ENCODE results near the gene HRCT1. TPM values are rescaled to one million over a fixed set of nuclear protein-coding genes. Genes with fewer than 3 reads are reported as not detected.

Gene HRCT1
- total RNA-seq, 2 donors from 2014 or later = not detected

DNA sequence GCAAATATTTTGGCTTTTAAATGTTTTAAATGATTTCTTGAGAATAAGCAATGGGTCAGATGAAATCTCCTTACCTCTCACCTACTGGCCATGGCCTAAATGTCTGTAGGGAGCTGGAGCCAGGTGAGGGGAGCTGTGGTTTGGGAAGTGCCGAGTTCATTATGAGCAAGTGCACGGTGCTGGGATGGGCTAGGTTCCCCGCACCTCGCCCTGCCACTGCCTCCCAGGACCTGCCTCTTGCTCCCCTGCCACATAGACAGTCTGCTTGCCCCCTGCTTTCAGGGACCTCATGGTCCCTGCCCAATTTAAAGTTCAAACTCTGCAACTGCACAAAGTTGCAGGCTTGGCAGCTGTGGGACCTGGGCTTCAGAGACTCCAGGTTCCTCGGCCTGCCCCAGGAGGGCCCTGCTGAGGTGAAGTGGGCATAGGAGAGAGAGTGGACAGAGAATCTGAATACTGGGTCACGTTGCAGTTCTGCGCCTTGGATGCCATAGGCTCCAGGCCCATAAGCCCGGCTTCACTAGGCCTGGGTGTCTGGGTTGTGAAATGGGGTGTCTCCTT, 41.2 kb upstream of the HRCT1 start:
- H3K36me3 Mint-ChIP-seq (ENCODE audit: low read depth) = no peaks in the 10 kb centered on the region
- TF ChIP-seq, protein P1, sequence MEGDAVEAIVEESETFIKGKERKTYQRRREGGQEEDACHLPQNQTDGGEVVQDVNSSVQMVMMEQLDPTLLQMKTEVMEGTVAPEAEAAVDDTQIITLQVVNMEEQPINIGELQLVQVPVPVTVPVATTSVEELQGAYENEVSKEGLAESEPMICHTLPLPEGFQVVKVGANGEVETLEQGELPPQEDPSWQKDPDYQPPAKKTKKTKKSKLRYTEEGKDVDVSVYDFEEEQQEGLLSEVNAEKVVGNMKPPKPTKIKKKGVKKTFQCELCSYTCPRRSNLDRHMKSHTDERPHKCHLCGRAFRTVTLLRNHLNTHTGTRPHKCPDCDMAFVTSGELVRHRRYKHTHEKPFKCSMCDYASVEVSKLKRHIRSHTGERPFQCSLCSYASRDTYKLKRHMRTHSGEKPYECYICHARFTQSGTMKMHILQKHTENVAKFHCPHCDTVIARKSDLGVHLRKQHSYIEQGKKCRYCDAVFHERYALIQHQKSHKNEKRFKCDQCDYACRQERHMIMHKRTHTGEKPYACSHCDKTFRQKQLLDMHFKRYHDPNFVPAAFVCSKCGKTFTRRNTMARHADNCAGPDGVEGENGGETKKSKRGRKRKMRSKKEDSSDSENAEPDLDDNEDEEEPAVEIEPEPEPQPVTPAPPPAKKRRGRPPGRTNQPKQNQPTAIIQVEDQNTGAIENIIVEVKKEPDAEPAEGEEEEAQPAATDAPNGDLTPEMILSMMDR (conservative IDR thresholded peaks at IDR 0.05) = no peak
- H3K27me3 Mint-ChIP-seq (ENCODE audit: insufficient read depth) = peaks cover 33% of the 10 kb centered on the region
- no peaks in the 10 kb centered on the region for H3K4me1 ChIP-seq (ENCODE audit: control insufficient read depth, insufficient read depth, low read length)
- no peak overlapping the region for H3K4me3 ChIP-seq (ENCODE audit: low read length)
- 91 to 98% methylated on average over 5 to 8 of the region's 8 CpGs for WGBS, 2 experiments (ENCODE audit: insufficient coverage in 1 of 2, insufficient read length in 1 of 2)
- no peaks in the 10 kb centered on the region for H3K4me1 Mint-ChIP-seq
- no peak for DNase-seq
- no peak overlapping the region for H3K4me3 Mint-ChIP-seq
- no peaks in the 10 kb centered on the region for H3K36me3 ChIP-seq (ENCODE audit: control insufficient read depth, insufficient read depth, low read length)
- H3K27me3 ChIP-seq (ENCODE audit: control insufficient read depth, insufficient read depth, low read length, poor library complexity, severe bottlenecking) = peaks cover 10% of the 10 kb centered on the region
- H3K9ac ChIP-seq (ENCODE audit: extremely low read depth, low read length, poor library complexity, severe bottlenecking) = no peak overlapping the region
- no peak overlapping the region for H3K27ac ChIP-seq (ENCODE audit: low read depth, low read length)
- no peaks in the 10 kb centered on the region for H3K9me3 ChIP-seq (ENCODE audit: control insufficient read depth, low read length)
- H3K9me3 Mint-ChIP-seq = no peaks in the 10 kb centered on the region
- no peak overlapping the region for H3K27ac Mint-ChIP-seq

DNA sequence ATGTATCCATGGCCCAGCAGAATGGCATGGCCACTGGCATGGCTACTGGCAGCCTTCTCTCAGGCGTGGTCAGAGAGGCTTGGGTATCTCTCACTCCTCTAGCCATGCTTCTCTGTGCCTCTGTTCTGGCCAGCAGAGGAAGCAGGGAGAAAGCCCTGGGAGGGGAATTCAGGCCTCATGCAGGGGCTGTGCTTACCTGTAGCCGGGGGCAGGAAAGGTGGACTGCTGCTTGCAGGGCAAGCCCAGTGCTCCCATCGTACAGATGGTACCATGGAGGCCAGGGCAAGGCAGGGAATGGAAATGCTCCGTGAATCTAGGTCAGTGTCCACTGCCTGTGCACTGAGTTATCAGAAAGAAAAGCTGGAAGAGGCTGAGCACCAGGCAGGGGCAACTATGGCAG, 38.5 kb upstream of the HRCT1 start:
- WGBS, 2 experiments (ENCODE audit: insufficient coverage in 1 of 2, insufficient read length in 1 of 2) = 90 to 100% methylated on average over 3 to 4 of the region's 4 CpGs
- H3K27me3 Mint-ChIP-seq (ENCODE audit: insufficient read depth) = peaks cover 12% of the 10 kb centered on the region
- H3K36me3 Mint-ChIP-seq (ENCODE audit: low read depth) = no peaks in the 10 kb centered on the region
- no peaks in the 10 kb centered on the region for H3K4me1 ChIP-seq (ENCODE audit: control insufficient read depth, insufficient read depth, low read length)
- H3K27ac ChIP-seq (ENCODE audit: low read depth, low read length) = no peak overlapping the region
- H3K9me3 ChIP-seq (ENCODE audit: control insufficient read depth, low read length) = no peaks in the 10 kb centered on the region
- H3K27ac Mint-ChIP-seq = no peak overlapping the region
- no peaks in the 10 kb centered on the region for H3K36me3 ChIP-seq (ENCODE audit: control insufficient read depth, insufficient read depth, low read length)
- TF ChIP-seq, protein P1 (conservative IDR thresholded peaks at IDR 0.05) = no peak
- no peak overlapping the region for H3K9ac ChIP-seq (ENCODE audit: extremely low read depth, low read length, poor library complexity, severe bottlenecking)
- H3K4me3 ChIP-seq (ENCODE audit: low read length) = no peak overlapping the region
- DNase-seq = no peak
- no peak overlapping the region for H3K4me3 Mint-ChIP-seq
- H3K4me1 Mint-ChIP-seq = no peaks in the 10 kb centered on the region
- no peaks in the 10 kb centered on the region for H3K9me3 Mint-ChIP-seq
- no peaks in the 10 kb centered on the region for H3K27me3 ChIP-seq (ENCODE audit: control insufficient read depth, insufficient read depth, low read length, poor library complexity, severe bottlenecking)

DNA sequence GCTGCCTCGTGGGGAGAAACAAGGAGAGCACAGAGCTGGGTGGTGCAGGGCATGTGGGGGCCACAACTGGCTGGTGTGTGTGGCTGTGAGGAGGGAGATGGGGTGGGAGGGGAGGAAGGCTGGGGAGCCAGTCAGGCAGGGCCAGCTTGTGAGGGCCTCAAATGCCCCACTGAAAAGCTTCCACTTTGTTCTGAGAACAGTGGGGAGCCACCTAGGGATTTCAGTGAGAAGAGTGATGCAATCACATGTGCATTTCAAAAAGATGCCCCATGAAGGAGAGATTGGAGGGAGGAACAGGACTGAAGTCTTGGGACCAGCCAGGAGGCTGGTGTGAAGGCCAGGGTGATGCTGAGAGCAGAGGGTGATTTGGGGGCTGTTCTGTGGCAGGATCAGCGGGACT, 37.1 kb upstream of the HRCT1 start:
- Mint-ChIP-seq H3K4me3 (no peak overlapping the region), H3K9me3 (no peaks in the 10 kb centered on the region), H3K27ac (no peak overlapping the region), H3K4me1 (no peaks in the 10 kb centered on the region), H3K36me3 (ENCODE audit: low read depth) (no peaks in the 10 kb centered on the region), H3K27me3 (ENCODE audit: insufficient read depth) (peaks cover 7% of the 10 kb centered on the region)
- no peak overlapping the region for H3K9ac ChIP-seq (ENCODE audit: extremely low read depth, low read length, poor library complexity, severe bottlenecking)
- H3K27me3 ChIP-seq (ENCODE audit: control insufficient read depth, insufficient read depth, low read length, poor library complexity, severe bottlenecking) = no peaks in the 10 kb centered on the region
- no peaks in the 10 kb centered on the region for H3K36me3 ChIP-seq (ENCODE audit: control insufficient read depth, insufficient read depth, low read length)
- WGBS, 2 experiments (ENCODE audit: insufficient coverage in 1 of 2, insufficient read length in 1 of 2) = 83 to 100% methylated on average over 1 to 2 of the region's 2 CpGs
- no peaks in the 10 kb centered on the region for H3K4me1 ChIP-seq (ENCODE audit: control insufficient read depth, insufficient read depth, low read length)
- no peak overlapping the region for H3K4me3 ChIP-seq (ENCODE audit: low read length)
- no peaks in the 10 kb centered on the region for H3K9me3 ChIP-seq (ENCODE audit: control insufficient read depth, low read length)
- no peak for DNase-seq
- H3K27ac ChIP-seq (ENCODE audit: low read depth, low read length) = no peak overlapping the region
- TF ChIP-seq, protein P1 (conservative IDR thresholded peaks at IDR 0.05) = no peak
